ENCODE measurements around the gene PIGU. TPM values are rescaled to one million over a fixed set of nuclear protein-coding genes. Genes with fewer than 3 reads are reported as not detected.

Gene PIGU
- polyA plus RNA-seq, 3 donors: 5.8 to 11.3 (median 10.9) TPM

GRCh38 chr20:34654207-34654744 lies 22.6 kb downstream of the PIGU start:
- WGBS (ENCODE audit: insufficient coverage): no CpG with 5 or more reads among the region's 7 CpGs
- no peaks in the 10 kb centered on the region for H3K4me1 ChIP-seq (ENCODE audit: control insufficient read depth in 1 of 2, insufficient read depth in 2 of 2, low read length in 2 of 2)
- H2AFZ ChIP-seq (ENCODE audit: insufficient read depth, low read depth, low read length, poor library complexity, severe bottlenecking): no peak overlapping the region
- H3K79me2 ChIP-seq (ENCODE audit: insufficient read depth, low read length): no peaks in the 10 kb centered on the region
- H4K20me1 ChIP-seq (ENCODE audit: insufficient read depth, low read length): no peaks in the 10 kb centered on the region
- no peak for DNase-seq
- H3K36me3 ChIP-seq (replicated peaks in 1 of 2; ENCODE audit: control insufficient read depth in 1 of 2, insufficient read depth in 2 of 2, low read length in 2 of 2): peaks cover 0 to 5% of the 10 kb centered on the region in 2 donors
- intact Hi-C loops (cut with micrococcal nuclease): no loop called here
- no peak overlapping the region for H3K27ac ChIP-seq (ENCODE audit: low read depth in 1 of 2, low read length in 2 of 2)
- no peak overlapping the region for H3K4me3 ChIP-seq (replicated peaks in 1 of 3; ENCODE audit: low read depth in 2 of 3, low read length in 3 of 3)
- H3K9ac ChIP-seq (ENCODE audit: insufficient read depth, low read length, poor library complexity, severe bottlenecking): no peak overlapping the region
- TF ChIP-seq, protein P1, sequence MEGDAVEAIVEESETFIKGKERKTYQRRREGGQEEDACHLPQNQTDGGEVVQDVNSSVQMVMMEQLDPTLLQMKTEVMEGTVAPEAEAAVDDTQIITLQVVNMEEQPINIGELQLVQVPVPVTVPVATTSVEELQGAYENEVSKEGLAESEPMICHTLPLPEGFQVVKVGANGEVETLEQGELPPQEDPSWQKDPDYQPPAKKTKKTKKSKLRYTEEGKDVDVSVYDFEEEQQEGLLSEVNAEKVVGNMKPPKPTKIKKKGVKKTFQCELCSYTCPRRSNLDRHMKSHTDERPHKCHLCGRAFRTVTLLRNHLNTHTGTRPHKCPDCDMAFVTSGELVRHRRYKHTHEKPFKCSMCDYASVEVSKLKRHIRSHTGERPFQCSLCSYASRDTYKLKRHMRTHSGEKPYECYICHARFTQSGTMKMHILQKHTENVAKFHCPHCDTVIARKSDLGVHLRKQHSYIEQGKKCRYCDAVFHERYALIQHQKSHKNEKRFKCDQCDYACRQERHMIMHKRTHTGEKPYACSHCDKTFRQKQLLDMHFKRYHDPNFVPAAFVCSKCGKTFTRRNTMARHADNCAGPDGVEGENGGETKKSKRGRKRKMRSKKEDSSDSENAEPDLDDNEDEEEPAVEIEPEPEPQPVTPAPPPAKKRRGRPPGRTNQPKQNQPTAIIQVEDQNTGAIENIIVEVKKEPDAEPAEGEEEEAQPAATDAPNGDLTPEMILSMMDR (IDR thresholded peaks at IDR 0.05): no peak
- H3K27ac Mint-ChIP-seq: no peak overlapping the region
- H3K9me3 Mint-ChIP-seq: peaks cover 0 to 1% (median 0%) of the 10 kb centered on the region in 7 donors
- no peaks in the 10 kb centered on the region for H3K4me1 Mint-ChIP-seq
- H3K36me3 Mint-ChIP-seq: peaks cover 19 to 37% of the 10 kb centered on the region in 2 donors
- H3K27me3 ChIP-seq (ENCODE audit: control insufficient read depth in 2 of 2, insufficient read depth in 2 of 2, low read length in 2 of 2): no peaks in the 10 kb centered on the region
- H3K9me3 ChIP-seq (replicated peaks in 1 of 2; ENCODE audit: control insufficient read depth in 1 of 2, insufficient read depth in 1 of 2, low read length in 2 of 2): no peaks in the 10 kb centered on the region
- no peak overlapping the region for H3K4me3 Mint-ChIP-seq
- H3K4me2 ChIP-seq (replicated peaks; ENCODE audit: extremely low read depth, low read length, poor library complexity, severe bottlenecking): no peak overlapping the region
- H3K27me3 Mint-ChIP-seq (ENCODE audit: low read depth in 3 of 3): no peaks in the 10 kb centered on the region

GRCh38 chr20:34651200-34651599 lies 25.7 kb downstream of the PIGU start:
- intact Hi-C loops (cut with micrococcal nuclease): no loop called here
- Mint-ChIP-seq H3K27me3 (ENCODE audit: low read depth in 3 of 3) (no peaks in the 10 kb centered on the region), H3K4me3 (no peak overlapping the region), H3K27ac (no peak overlapping the region), H3K4me1 (no peaks in the 10 kb centered on the region), H3K36me3 (peaks cover 19 to 30% of the 10 kb centered on the region in 2 donors), H3K9me3 (no peaks in the 10 kb centered on the region)
- Histone ChIP-seq H4K20me1 (ENCODE audit: insufficient read depth, low read length) (no peaks in the 10 kb centered on the region), H3K27me3 (ENCODE audit: control insufficient read depth in 2 of 2, insufficient read depth in 2 of 2, low read length in 2 of 2) (no peaks in the 10 kb centered on the region), H3K4me3 (replicated peaks in 1 of 3; ENCODE audit: low read depth in 2 of 3, low read length in 3 of 3) (no peak overlapping the region), H3K9me3 (replicated peaks in 1 of 2; ENCODE audit: control insufficient read depth in 1 of 2, insufficient read depth in 1 of 2, low read length in 2 of 2) (no peaks in the 10 kb centered on the region), H2AFZ (ENCODE audit: insufficient read depth, low read depth, low read length, poor library complexity, severe bottlenecking) (no peak overlapping the region), H3K27ac (ENCODE audit: low read depth in 1 of 2, low read length in 2 of 2) (no peak overlapping the region), H3K9ac (ENCODE audit: insufficient read depth, low read length, poor library complexity, severe bottlenecking) (no peak overlapping the region), H3K79me2 (ENCODE audit: insufficient read depth, low read length) (no peaks in the 10 kb centered on the region), H3K36me3 (replicated peaks in 1 of 2; ENCODE audit: control insufficient read depth in 1 of 2, insufficient read depth in 2 of 2, low read length in 2 of 2) (peaks cover 0 to 5% of the 10 kb centered on the region in 2 donors), H3K4me1 (ENCODE audit: control insufficient read depth in 1 of 2, insufficient read depth in 2 of 2, low read length in 2 of 2) (no peaks in the 10 kb centered on the region), H3K4me2 (replicated peaks; ENCODE audit: extremely low read depth, low read length, poor library complexity, severe bottlenecking) (no peak overlapping the region)
- DNase-seq: no peak
- TF ChIP-seq, protein P1 (IDR thresholded peaks at IDR 0.05): no peak
- WGBS (ENCODE audit: insufficient coverage): no CpG with 5 or more reads among the region's 2 CpGs
